Keratinocyte (primary cell): Measurements from ENCODE around the gene LATS1.

Experiments used
- CTCF ChIP-seq, 3 experiments: IDR thresholded peaks in 1 of 3; conservative IDR thresholded peaks in 1 of 3; optimal IDR thresholded peaks in 1 of 3; 2 replicates in 2 of 3; 3 replicates in 1 of 3; pipeline versions ENCODE3 to v1.5.1; 2011; ENCODE audit warnings: low read length in 3 of 3, mild to moderate bottlenecking in 3 of 3, moderate library complexity in 2 of 3, control low read depth in 1 of 3, inconsistent platforms in 1 of 3; ENCODE audit not compliant: insufficient read depth in 2 of 3; ENCODE audit errors: extremely low read depth in 1 of 3
- EZH2 ChIP-seq: IDR thresholded peaks from one replicate; pipeline ENCODE4 v1.6.1; 2012; ENCODE audit warnings: inconsistent platforms, mild to moderate bottlenecking, low read length, moderate library complexity

DNA sequence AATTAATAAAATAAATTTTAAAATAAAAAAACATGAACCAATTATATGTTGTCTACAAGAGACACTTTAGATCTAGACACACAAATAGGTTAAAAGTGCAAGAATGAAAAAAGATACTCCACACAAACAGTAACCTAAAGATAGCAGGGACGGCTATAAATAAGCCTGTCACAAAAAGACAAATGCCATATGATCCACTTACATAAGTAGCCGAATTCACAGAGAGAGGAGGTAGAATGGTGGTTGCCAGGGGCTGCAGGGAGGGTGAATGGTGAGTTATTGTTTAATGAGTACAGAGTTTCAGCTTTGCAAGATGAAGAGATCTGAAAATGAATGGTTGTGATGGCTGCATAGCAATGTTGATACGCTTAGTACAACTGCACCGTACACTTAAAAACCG, 102.1 kb downstream of the LATS1 start:
- TF ChIP-seq CTCF (optimal IDR thresholded peaks at IDR 0.05 in 1 of 3, IDR thresholded peaks at IDR 0.05 in 1 of 3, conservative IDR thresholded peaks at IDR 0.05 in 1 of 3; ENCODE audit: extremely low read depth in 1 of 3, insufficient read depth in 2 of 3, low read length in 3 of 3) = no peak
- no peak for TF ChIP-seq EZH2
